Left cardiac atrium (tissue), 4 donors: Measurements from ENCODE around the gene CCDC91. TPM values are rescaled to one million over a fixed set of nuclear protein-coding genes. Genes with fewer than 3 reads are reported as not detected.
A peak's percentile ranks its signal among the peaks of the same experiment; 100 is the strongest.
"Not testable (repeated sequence)": the region's sequence is repeated elsewhere in the genome, so short reads cannot be mapped to it uniquely, and the experiment has no call there.

Experiments
- ATAC-seq, 2 donors: fragments of 200-7000 bp; cut with Tn5 transposase; one replicate each; pipeline ENCODE4 v1.9.1; 2020; ENCODE audit warnings: mild to moderate bottlenecking in 2 of 2, moderate library complexity in 2 of 2
- DNase-seq: peaks from one replicate; pipeline ENCODE4 v3.0.0-alpha.2; 2020
- intact Hi-C, 2 donors: fragments of 100-400 bp; cut with DNase I; formaldehyde crosslinking; loops; one replicate each; pipeline versions ENCODE4 v1.14.1 to v1.15.1; 2022 to 2023
- total RNA-seq, 2 donors: library from RNA; stranded (reverse); fragmentation: NEBNext Ultra II Directional; extraction: Animal tissue kit (Norgen Biotek cat#: 25700); gene quantifications; one replicate each; pipeline ENCODE4 v1.2.1, GENCODE V29; 2021
- donor health status: DM: no; HTN: yes; CAD: no.
- donor health status: DM: no; HTN: yes; CAD: no; lungs with severe emphysema.
- donor health status: DM: yes; HTN: yes; CAD: no.
- donor health status: Dilated cardiomyopathy.

The CCDC91 gene
- total RNA-seq, 2 donors from 2014 or later, result 34.3 to 43.6 TPM

GRCh38 chr12:28330232-28330631 is 140.0 kb downstream of the CCDC91 start:
- intact Hi-C loops, DNase-seq, ATAC-seq: not testable (repeated sequence)

- no peak for DNase-seq
- ATAC-seq, result no peak
- intact Hi-C loops, result no loop called here
These were observed 140.9 kb downstream of the CCDC91 start for GRCh38 chr12:28331130-28331529.

GRCh38 chr12:28340261-28341045 is 150.2 kb downstream of the CCDC91 start:
- no peak for DNase-seq
- no peak for ATAC-seq
- intact Hi-C loops, result no loop called here

GRCh38 chr12:28343713-28344112 is 153.5 kb downstream of the CCDC91 start:
- DNase-seq (no peak), ATAC-seq (no peak)
- intact Hi-C loops, result no loop called here

- intact Hi-C loops, result no loop called here
- ATAC-seq (no peak), DNase-seq (no peak)
These were observed 156.3 kb downstream of the CCDC91 start for GRCh38 chr12:28346567-28346966.

- intact Hi-C loops, result no loop called here
- no peak for DNase-seq
- no peak for ATAC-seq
These were observed 158.9 kb downstream of the CCDC91 start for GRCh38 chr12:28349196-28349595.

GRCh38 chr12:28350502-28350901 is 160.2 kb downstream of the CCDC91 start:
- intact Hi-C loops, result no loop called here
- DNase-seq, result no peak

GRCh38 chr12:28351414-28351813 is 161.2 kb downstream of the CCDC91 start:
- no peak for ATAC-seq
- no peak for DNase-seq

More at GRCh38 chr12:28350502-28350901, 160.2 kb downstream of the CCDC91 start:
- no peak for ATAC-seq

GRCh38 chr12:28355161-28355560 is 164.9 kb downstream of the CCDC91 start:
- intact Hi-C loops, result no loop called here
- no peak for ATAC-seq
- DNase-seq, result no peak

More at GRCh38 chr12:28351414-28351813, 161.2 kb downstream of the CCDC91 start:
- intact Hi-C loops, result no loop called here

GRCh38 chr12:28360253-28360652 is 170.0 kb downstream of the CCDC91 start:
- ATAC-seq (peak in 1 of 2 donors; percentile 49), DNase-seq (no peak)
- intact Hi-C loops, result no loop called here

GRCh38 chr12:28367326-28367725 is 177.1 kb downstream of the CCDC91 start:
- intact Hi-C loops, result no loop called here
- no peak for ATAC-seq
- no peak for DNase-seq

- intact Hi-C loops, result no loop called here
- DNase-seq (no peak), ATAC-seq (no peak)
These were observed 177.7 kb downstream of the CCDC91 start for GRCh38 chr12:28367993-28368392.

GRCh38 chr12:28369483-28369882 is 179.2 kb downstream of the CCDC91 start:
- intact Hi-C loops, result no loop called here
- no peak for ATAC-seq
- DNase-seq, result no peak

GRCh38 chr12:28374556-28374955 is 184.3 kb downstream of the CCDC91 start:
- intact Hi-C loops, result no loop called here
- ATAC-seq, result no peak
- no peak for DNase-seq

GRCh38 chr12:28378736-28379135 is 188.5 kb downstream of the CCDC91 start:
- ATAC-seq (no peak), DNase-seq (no peak)
- intact Hi-C loops, result no loop called here

GRCh38 chr12:28379779-28380178 is 189.5 kb downstream of the CCDC91 start:
- ATAC-seq, DNase-seq, intact Hi-C loops: not testable (repeated sequence)

- ATAC-seq, result no peak
- intact Hi-C loops, result no loop called here
- DNase-seq, result no peak
These were observed 193.1 kb downstream of the CCDC91 start for GRCh38 chr12:28383368-28383767.

GRCh38 chr12:28388879-28389278 is 198.6 kb downstream of the CCDC91 start:
- intact Hi-C loops, result no loop called here

GRCh38 chr12:28390206-28390605 is 199.9 kb downstream of the CCDC91 start:
- no peak for DNase-seq
- intact Hi-C loops, result no loop called here
- ATAC-seq, result no peak

More at GRCh38 chr12:28388879-28389278, 198.6 kb downstream of the CCDC91 start:
- no peak for ATAC-seq
- no peak for DNase-seq

GRCh38 chr12:28390761-28391385 is 200.6 kb downstream of the CCDC91 start:
- ATAC-seq, result peak; percentile 27 to 59
- intact Hi-C loops, result no loop called here

GRCh38 chr12:28409892-28410291 is 219.6 kb downstream of the CCDC91 start:
- no peak for DNase-seq
- ATAC-seq, result no peak
- intact Hi-C loops, result no loop called here

More at GRCh38 chr12:28390761-28391385, 200.6 kb downstream of the CCDC91 start:
- DNase-seq, result no peak
